Endothelial cell of umbilical vein (primary cell): ENCODE results near the gene CACNA1C.

Experiments used
- EZH2 ChIP-seq: IDR thresholded peaks from 2 replicates; pipeline ENCODE4 v1.6.1; 2012; ENCODE audit warnings: borderline replicate concordance, low read depth, mild to moderate bottlenecking, moderate library complexity, low read length, inconsistent platforms; ENCODE audit not compliant: severe bottlenecking
- POLR2A ChIP-seq: IDR thresholded peaks from 2 replicates; pipeline ENCODE4 v1.6.1; 2012; ENCODE audit warnings: low read depth, mild to moderate bottlenecking, control low read depth, low read length
- TF ChIP-seq, protein P1 (sequence below): IDR thresholded peaks from 2 replicates; pipeline ENCODE4 v1.6.1; 2011; ENCODE audit not compliant: insufficient read depth, insufficient read length
- TF ChIP-seq, protein P2 (sequence below), 2 donors: IDR thresholded peaks; 1 replicate in 1 of 2; 2 replicates in 1 of 2; pipeline ENCODE4 v1.5.1; 2011; ENCODE audit warnings: low read length in 2 of 2, mild to moderate bottlenecking in 2 of 2, moderate library complexity in 2 of 2, control low read depth in 1 of 2, inconsistent platforms in 1 of 2, low read depth in 1 of 2; ENCODE audit not compliant: insufficient read depth in 1 of 2; ENCODE audit errors: extremely low read depth in 1 of 2

DNA sequence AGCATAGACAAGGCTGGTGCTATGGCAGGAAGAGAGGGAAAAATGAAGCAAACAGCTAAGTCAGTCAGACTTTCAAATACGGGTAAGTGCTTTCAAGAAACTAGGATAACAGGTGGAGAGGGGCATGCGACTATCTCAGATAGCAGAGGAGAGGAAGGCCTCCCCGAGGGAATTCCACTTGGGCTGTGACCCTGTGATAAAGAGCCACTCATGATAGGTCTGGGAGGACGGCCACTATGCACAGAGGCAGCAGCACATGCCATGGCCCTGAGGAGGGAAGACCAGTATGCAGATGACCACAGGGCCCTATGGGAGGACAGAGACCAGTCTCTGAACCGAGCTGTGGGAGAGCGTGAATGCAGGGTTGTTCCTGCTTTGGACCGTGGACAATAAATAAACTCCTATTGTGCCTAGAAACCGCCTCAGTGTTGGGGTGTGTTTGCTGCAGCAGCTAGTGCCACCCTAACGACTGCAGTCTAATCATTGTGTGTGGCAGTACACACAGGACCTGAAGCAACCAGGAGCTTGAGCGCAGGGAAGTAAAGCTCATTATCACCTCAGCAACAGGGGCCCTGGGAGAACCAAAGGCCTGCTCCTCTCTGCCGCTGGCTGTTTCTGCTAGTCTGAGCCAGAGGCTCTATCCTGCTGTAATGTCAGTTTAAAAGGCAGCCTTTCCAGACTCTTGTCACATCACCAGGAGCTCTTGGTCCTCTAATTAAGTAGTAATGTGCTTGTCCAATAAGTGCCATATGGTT is 119.1 kb downstream of the CACNA1C start:
- no peak for TF ChIP-seq POLR2A
- TF ChIP-seq, protein P1, sequence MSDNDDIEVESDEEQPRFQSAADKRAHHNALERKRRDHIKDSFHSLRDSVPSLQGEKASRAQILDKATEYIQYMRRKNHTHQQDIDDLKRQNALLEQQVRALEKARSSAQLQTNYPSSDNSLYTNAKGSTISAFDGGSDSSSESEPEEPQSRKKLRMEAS: no peak
- TF ChIP-seq, protein P2, sequence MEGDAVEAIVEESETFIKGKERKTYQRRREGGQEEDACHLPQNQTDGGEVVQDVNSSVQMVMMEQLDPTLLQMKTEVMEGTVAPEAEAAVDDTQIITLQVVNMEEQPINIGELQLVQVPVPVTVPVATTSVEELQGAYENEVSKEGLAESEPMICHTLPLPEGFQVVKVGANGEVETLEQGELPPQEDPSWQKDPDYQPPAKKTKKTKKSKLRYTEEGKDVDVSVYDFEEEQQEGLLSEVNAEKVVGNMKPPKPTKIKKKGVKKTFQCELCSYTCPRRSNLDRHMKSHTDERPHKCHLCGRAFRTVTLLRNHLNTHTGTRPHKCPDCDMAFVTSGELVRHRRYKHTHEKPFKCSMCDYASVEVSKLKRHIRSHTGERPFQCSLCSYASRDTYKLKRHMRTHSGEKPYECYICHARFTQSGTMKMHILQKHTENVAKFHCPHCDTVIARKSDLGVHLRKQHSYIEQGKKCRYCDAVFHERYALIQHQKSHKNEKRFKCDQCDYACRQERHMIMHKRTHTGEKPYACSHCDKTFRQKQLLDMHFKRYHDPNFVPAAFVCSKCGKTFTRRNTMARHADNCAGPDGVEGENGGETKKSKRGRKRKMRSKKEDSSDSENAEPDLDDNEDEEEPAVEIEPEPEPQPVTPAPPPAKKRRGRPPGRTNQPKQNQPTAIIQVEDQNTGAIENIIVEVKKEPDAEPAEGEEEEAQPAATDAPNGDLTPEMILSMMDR (IDR thresholded peaks at IDR 0.05; ENCODE audit: extremely low read depth in 1 of 2, insufficient read depth in 1 of 2, low read depth in 1 of 2, low read length in 2 of 2): no peak
- no peak for TF ChIP-seq EZH2
